IPS DF 6.9 (cell line): Measurements from ENCODE around the gene GGT1.
"Not testable (repeated sequence)": the region's sequence is repeated elsewhere in the genome, so short reads cannot be mapped to it uniquely, and the experiment has no call there.

Experiments used
- DNase-seq: peaks from one replicate; pipeline ENCODE4 v3.0.0-alpha.2; 2013; ENCODE audit warnings: low read depth, low spot score
- H3K27ac ChIP-seq: one replicate; pipeline ENCODE4 v1.5.1; 2013; ENCODE audit warnings: low read length, control low read depth
- H3K27me3 ChIP-seq: 2 replicates; pipeline ENCODE4 v1.6.1; 2013; ENCODE audit warnings: mild to moderate bottlenecking, low read length; ENCODE audit not compliant: control insufficient read depth, insufficient read depth
- H3K36me3 ChIP-seq: 2 replicates; pipeline ENCODE4 v1.6.1; 2013; ENCODE audit warnings: low read length; ENCODE audit not compliant: control insufficient read depth, insufficient read depth
- H3K4me1 ChIP-seq: 2 replicates; pipeline ENCODE4 v1.6.1; 2013; ENCODE audit warnings: low read length; ENCODE audit not compliant: control insufficient read depth, insufficient read depth
- H3K4me3 ChIP-seq: 2 replicates; pipeline ENCODE4 v1.5.1; 2013; ENCODE audit warnings: mild to moderate bottlenecking, low read length
- H3K9me3 ChIP-seq: 2 replicates; pipeline ENCODE4 v1.6.1; 2013; ENCODE audit warnings: low read length, inconsistent platforms; ENCODE audit not compliant: control insufficient read depth, insufficient read depth
- WGBS: extraction: QIAGEN DNeasy Blood & Tissue Kit; methylation state at CpG from one replicate; pipeline ENCODE4 v1.1.7; 2013; ENCODE audit warnings: mixed read lengths, missing lambda C conversion rate; ENCODE audit not compliant: insufficient read length, insufficient coverage; 5-methylcytosine and 5-hydroxymethylcytosine counted together

The GGT1 gene

GRCh38 chr22:24591286-24591830 is 11.6 kb upstream of the GGT1 start:
- DNase-seq = no peak
- Histone ChIP-seq H3K4me3 (no peak overlapping the region), H3K4me1 (no peaks in the 10 kb centered on the region; the same call in 1 of the 2 replicates), H3K36me3 (peaks cover 3% of the 10 kb centered on the region), H3K27ac (no peak overlapping the region), H3K27me3 (no peaks in the 10 kb centered on the region), H3K9me3 (no peaks in the 10 kb centered on the region)
- WGBS = no CpG with 5 or more reads among the region's 6 CpGs

- peaks cover 3% of the 10 kb centered on the region for H3K36me3 ChIP-seq
- no peaks in the 10 kb centered on the region; the same call in 1 of the 2 replicates for H3K4me1 ChIP-seq
- no peak overlapping the region for H3K27ac ChIP-seq
- H3K4me3 ChIP-seq = peak overlapping the region; percentile 67; the same call in 1 of the 2 replicates
- no peaks in the 10 kb centered on the region for H3K9me3 ChIP-seq
- no CpG with 5 or more reads among the region's 33 CpGs for WGBS
- no peaks in the 10 kb centered on the region for H3K27me3 ChIP-seq
- no peak for DNase-seq
These were observed 10.7 kb upstream of the GGT1 start for GRCh38 chr22:24592058-24592850.

GRCh38 chr22:24592851-24593558 is 10.0 kb upstream of the GGT1 start, which contains the start of gene LRRC75B:
LRRC75B (minus strand) TSS chr22:24593073; CDS start chr22:24593039, 34 bp downstream.
- Histone ChIP-seq H3K27me3 (no peaks in the 10 kb centered on the region), H3K4me3 (peak within 1 kb of the TSS; percentile 67; the same call in 1 of the 2 replicates), H3K4me1 (no peaks in the 10 kb centered on the region; the same call in 1 of the 2 replicates), H3K36me3 (peaks cover under 1% of the 10 kb centered on the region; the same call in 1 of the 2 replicates), H3K9me3 (no peaks in the 10 kb centered on the region), H3K27ac (no peak within 1 kb of the TSS)
- peak; percentile 58 for DNase-seq
- WGBS = no CpG with 5 or more reads among the region's 72 CpGs

- not testable (repeated sequence) for H3K36me3 ChIP-seq, H3K9me3 ChIP-seq, H3K4me3 ChIP-seq, H3K4me1 ChIP-seq, DNase-seq, H3K27me3 ChIP-seq, H3K27ac ChIP-seq
- WGBS = no CpG with 5 or more reads among the region's 10 CpGs
These were observed 9.5 kb upstream of the GGT1 start for GRCh38 chr22:24593559-24593835.

GRCh38 chr22:24593836-24594568 is 9.0 kb upstream of the GGT1 start:
- Histone ChIP-seq H3K4me3 (no peak overlapping the region), H3K27ac (no peak overlapping the region), H3K4me1 (no peaks in the 10 kb centered on the region; the same call in 1 of the 2 replicates), H3K27me3 (no peaks in the 10 kb centered on the region), H3K9me3 (no peaks in the 10 kb centered on the region), H3K36me3 (no peaks in the 10 kb centered on the region; the same call in 1 of the 2 replicates)
- WGBS = no CpG with 5 or more reads among the region's 16 CpGs
- DNase-seq = no peak

- Histone ChIP-seq H3K9me3 (no peaks in the 10 kb centered on the region), H3K27me3 (no peaks in the 10 kb centered on the region), H3K36me3 (no peaks in the 10 kb centered on the region; the same call in 1 of the 2 replicates), H3K27ac (no peak overlapping the region), H3K4me1 (peaks cover under 1% of the 10 kb centered on the region), H3K4me3 (no peak overlapping the region)
- DNase-seq = no peak
- no CpG with 5 or more reads among the region's 7 CpGs for WGBS
These were observed 8.3 kb upstream of the GGT1 start for GRCh38 chr22:24594569-24595120.

GRCh38 chr22:24595228-24595627 is 7.8 kb upstream of the GGT1 start:
- Histone ChIP-seq H3K4me3 (no peak overlapping the region), H3K9me3 (no peaks in the 10 kb centered on the region), H3K27ac (no peak overlapping the region), H3K36me3 (no peaks in the 10 kb centered on the region), H3K27me3 (no peaks in the 10 kb centered on the region), H3K4me1 (peaks cover 2% of the 10 kb centered on the region)
- no peak for DNase-seq
- whole genome bisulfite sequencing = no CpG with 5 or more reads among the region's 6 CpGs

GRCh38 chr22:24595863-24596262 is 7.1 kb upstream of the GGT1 start:
- Histone ChIP-seq H3K27ac (no peak overlapping the region), H3K4me1 (peaks cover 2% of the 10 kb centered on the region), H3K27me3 (no peaks in the 10 kb centered on the region), H3K36me3 (no peaks in the 10 kb centered on the region), H3K9me3 (no peaks in the 10 kb centered on the region), H3K4me3 (no peak overlapping the region)
- no peak for DNase-seq
- WGBS = no CpG with 5 or more reads among the region's 4 CpGs

- not testable (repeated sequence) for H3K27me3 ChIP-seq, H3K9me3 ChIP-seq, DNase-seq, H3K36me3 ChIP-seq, H3K4me3 ChIP-seq, H3K27ac ChIP-seq, H3K4me1 ChIP-seq
- no CpG with 5 or more reads among the region's 9 CpGs for WGBS
These were observed 5.9 kb upstream of the GGT1 start for GRCh38 chr22:24597076-24597475.

- no peak overlapping the region for H3K4me3 ChIP-seq
- H3K9me3 ChIP-seq = no peaks in the 10 kb centered on the region
- H3K27ac ChIP-seq = no peak overlapping the region
- H3K36me3 ChIP-seq = no peaks in the 10 kb centered on the region
- WGBS = no CpG with 5 or more reads among the region's 8 CpGs
- H3K4me1 ChIP-seq = peaks cover 7% of the 10 kb centered on the region
- no peak for DNase-seq
- no peaks in the 10 kb centered on the region for H3K27me3 ChIP-seq
These were observed 3.5 kb upstream of the GGT1 start for GRCh38 chr22:24599514-24599913.
